GM12873 (cell line): ENCODE measurements around the gene SLC5A12.

ENCODE experiments used
- TF ChIP-seq, protein P1 (sequence below): IDR thresholded peaks from 2 replicates; pipeline ENCODE4 v1.5.1; 2012; ENCODE audit warnings: low read depth, mild to moderate bottlenecking, moderate library complexity, low read length, control low read depth; ENCODE audit not compliant: insufficient read depth; ENCODE audit errors: missing control alignments

SLC5A12 gene

DNA sequence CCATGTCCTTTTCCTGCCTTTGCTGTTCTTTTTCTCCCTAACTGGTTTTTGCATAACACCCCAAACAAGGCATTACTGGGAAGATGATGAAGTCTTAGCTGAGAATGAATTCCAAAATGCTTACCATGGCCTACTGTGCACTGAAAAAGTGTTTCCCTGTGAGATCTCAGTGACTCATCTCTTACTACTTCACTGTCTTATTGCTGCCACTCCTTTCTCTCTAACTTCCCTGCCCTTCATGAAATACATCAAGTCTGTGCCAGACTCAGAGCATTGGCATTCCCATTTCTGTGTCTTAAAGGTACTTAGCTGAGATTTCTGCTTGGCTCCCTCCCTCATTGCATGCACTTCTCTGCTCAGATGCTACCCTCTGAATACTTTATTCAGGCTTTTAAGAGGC is 100.7 kb downstream of the SLC5A12 start:
- TF ChIP-seq, protein P1, sequence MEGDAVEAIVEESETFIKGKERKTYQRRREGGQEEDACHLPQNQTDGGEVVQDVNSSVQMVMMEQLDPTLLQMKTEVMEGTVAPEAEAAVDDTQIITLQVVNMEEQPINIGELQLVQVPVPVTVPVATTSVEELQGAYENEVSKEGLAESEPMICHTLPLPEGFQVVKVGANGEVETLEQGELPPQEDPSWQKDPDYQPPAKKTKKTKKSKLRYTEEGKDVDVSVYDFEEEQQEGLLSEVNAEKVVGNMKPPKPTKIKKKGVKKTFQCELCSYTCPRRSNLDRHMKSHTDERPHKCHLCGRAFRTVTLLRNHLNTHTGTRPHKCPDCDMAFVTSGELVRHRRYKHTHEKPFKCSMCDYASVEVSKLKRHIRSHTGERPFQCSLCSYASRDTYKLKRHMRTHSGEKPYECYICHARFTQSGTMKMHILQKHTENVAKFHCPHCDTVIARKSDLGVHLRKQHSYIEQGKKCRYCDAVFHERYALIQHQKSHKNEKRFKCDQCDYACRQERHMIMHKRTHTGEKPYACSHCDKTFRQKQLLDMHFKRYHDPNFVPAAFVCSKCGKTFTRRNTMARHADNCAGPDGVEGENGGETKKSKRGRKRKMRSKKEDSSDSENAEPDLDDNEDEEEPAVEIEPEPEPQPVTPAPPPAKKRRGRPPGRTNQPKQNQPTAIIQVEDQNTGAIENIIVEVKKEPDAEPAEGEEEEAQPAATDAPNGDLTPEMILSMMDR: no peak

DNA sequence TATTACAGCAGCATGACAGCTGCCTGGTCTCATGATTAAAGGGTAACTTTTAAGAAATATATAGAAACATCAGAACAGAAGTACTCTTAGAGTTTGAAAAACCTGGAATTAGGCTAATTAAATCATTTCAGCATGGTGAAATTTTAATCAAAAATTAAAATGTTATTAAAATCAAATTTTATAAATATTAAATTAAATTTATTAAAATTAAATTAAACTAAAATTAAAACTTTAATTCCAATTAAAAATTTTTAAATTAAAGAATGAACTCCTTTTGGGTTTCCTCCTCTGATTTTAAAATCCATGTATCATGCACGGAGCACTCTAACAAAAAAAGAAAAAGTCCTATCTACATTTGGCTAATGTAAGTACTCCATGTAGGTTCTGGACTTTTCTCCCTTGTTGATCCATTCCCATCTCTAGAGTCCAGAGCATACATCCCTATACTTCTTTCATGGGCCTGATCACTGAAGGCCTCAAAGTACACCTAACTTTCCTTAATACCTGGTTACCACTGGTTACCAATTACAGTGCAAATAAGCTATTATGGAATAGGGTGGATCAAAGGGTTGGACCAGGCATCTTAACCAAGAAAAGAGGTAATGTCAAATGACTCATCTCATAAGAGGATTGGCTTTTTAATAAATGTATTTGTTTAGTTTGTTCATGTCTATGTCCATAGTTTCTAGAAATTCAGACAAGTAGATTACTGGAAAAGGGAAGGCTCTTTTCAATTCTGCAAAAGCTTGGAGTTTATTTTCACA is 101.4 kb downstream of the SLC5A12 start:
- TF ChIP-seq, protein P1: no peak

DNA sequence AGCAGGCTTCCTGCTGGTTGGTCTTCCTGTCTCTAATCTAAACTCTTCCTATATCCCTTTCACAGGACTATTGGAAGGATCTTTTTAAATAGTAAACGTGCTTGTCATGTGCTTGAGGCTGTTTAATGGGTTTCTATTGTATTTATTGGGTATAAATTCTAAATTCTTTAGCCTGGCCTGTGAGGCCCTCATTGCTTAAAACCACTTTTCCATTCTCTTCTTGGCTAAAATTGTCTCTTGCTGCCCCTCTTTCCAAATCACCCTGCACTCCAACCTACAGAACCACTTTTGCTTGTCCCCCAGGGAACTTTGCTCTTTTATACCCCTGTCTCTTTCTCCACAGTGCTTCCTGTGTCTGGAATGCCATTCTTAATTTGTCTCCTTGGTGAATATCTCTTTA is 103.4 kb downstream of the SLC5A12 start:
- TF ChIP-seq, protein P1: no peak
